Trophoblast cell (in vitro differentiated cells and primary cell): ENCODE results near the gene PIGP.

Experiments used
- DNase-seq, 2 donors: peaks; one replicate each; pipeline ENCODE4 v3.0.0-alpha.2; 2016
- H2AFZ ChIP-seq: 2 replicates; pipeline ENCODE4 v1.6.1; 2013; ENCODE audit warnings: low read length, moderate library complexity, mild to moderate bottlenecking; ENCODE audit not compliant: insufficient read depth, poor library complexity
- H2AK5ac ChIP-seq: 2 replicates; pipeline ENCODE4 v1.6.1; 2013; ENCODE audit warnings: mild to moderate bottlenecking, low read length
- H2BK120ac ChIP-seq: 2 replicates; pipeline ENCODE4 v1.6.1; 2013; ENCODE audit warnings: low read length, mild to moderate bottlenecking, moderate library complexity; ENCODE audit not compliant: insufficient read depth, poor library complexity
- H2BK12ac ChIP-seq: 2 replicates; pipeline ENCODE4 v1.6.1; 2013; ENCODE audit warnings: mild to moderate bottlenecking, low read length, moderate library complexity
- H2BK5ac ChIP-seq: 2 replicates; pipeline ENCODE4 v1.6.1; 2013; ENCODE audit warnings: low read length, low read depth, moderate library complexity, mild to moderate bottlenecking; ENCODE audit not compliant: poor library complexity
- H3K14ac ChIP-seq: 2 replicates; pipeline ENCODE4 v1.6.1; 2013; ENCODE audit warnings: mild to moderate bottlenecking, low read length
- H3K18ac ChIP-seq: 2 replicates; pipeline ENCODE4 v1.6.1; 2013; ENCODE audit warnings: mild to moderate bottlenecking, low read length
- H3K23ac ChIP-seq: 2 replicates; pipeline ENCODE4 v1.6.1; 2013; ENCODE audit warnings: low read length
- H3K27ac ChIP-seq: 2 replicates; pipeline ENCODE4 v1.5.1; 2013; ENCODE audit warnings: low read depth, mild to moderate bottlenecking, inconsistent platforms, low read length, moderate library complexity
- H3K27me3 ChIP-seq: 2 replicates; pipeline ENCODE4 v1.6.1; 2013; ENCODE audit warnings: inconsistent platforms, mild to moderate bottlenecking, low read length, moderate library complexity; ENCODE audit not compliant: insufficient read depth
- H3K36me3 ChIP-seq, 2 experiments: 1 replicate in 1 of 2; 2 replicates in 1 of 2; pipeline ENCODE4 v1.6.1; 2013; ENCODE audit warnings: low read length in 2 of 2, mild to moderate bottlenecking in 2 of 2, moderate library complexity in 1 of 2; ENCODE audit not compliant: insufficient read depth in 2 of 2, control insufficient read depth in 1 of 2
- H3K4ac ChIP-seq: 2 replicates; pipeline ENCODE4 v1.6.1; 2013; ENCODE audit warnings: low read depth, mild to moderate bottlenecking, low read length, moderate library complexity
- H3K4me1 ChIP-seq, 2 experiments: 1 replicate in 1 of 2; 2 replicates in 1 of 2; pipeline ENCODE4 v1.6.1; 2013; ENCODE audit warnings: low read length in 2 of 2, mild to moderate bottlenecking in 2 of 2, moderate library complexity in 1 of 2; ENCODE audit not compliant: insufficient read depth in 2 of 2, control insufficient read depth in 1 of 2
- H3K4me2 ChIP-seq: 2 replicates; pipeline ENCODE4 v1.6.1; 2013; ENCODE audit warnings: inconsistent platforms, mild to moderate bottlenecking, low read length, moderate library complexity
- H3K4me3 ChIP-seq: 2 replicates; pipeline ENCODE4 v1.5.1; 2013; ENCODE audit warnings: mild to moderate bottlenecking, low read depth, low read length, inconsistent platforms
- H3K79me1 ChIP-seq: one replicate; pipeline ENCODE4 v1.6.1; 2013; ENCODE audit warnings: low read length
- H3K79me2 ChIP-seq: 2 replicates; pipeline ENCODE4 v1.6.1; 2013; ENCODE audit warnings: low read length, mild to moderate bottlenecking; ENCODE audit not compliant: control insufficient read depth, insufficient read depth, poor library complexity
- H3K9ac ChIP-seq: 2 replicates; pipeline ENCODE4 v1.6.1; 2013; ENCODE audit warnings: mild to moderate bottlenecking, low read length
- H3K9me3 ChIP-seq: 2 replicates; pipeline ENCODE4 v1.6.1; 2013; ENCODE audit warnings: low read depth, mild to moderate bottlenecking, control low read depth, inconsistent platforms, low read length; ENCODE audit not compliant: insufficient read depth
- H4K12ac ChIP-seq: 2 replicates; pipeline ENCODE4 v1.6.1; 2013; ENCODE audit warnings: low read depth, mild to moderate bottlenecking, low read length, moderate library complexity
- H4K8ac ChIP-seq: 2 replicates; pipeline ENCODE4 v1.6.1; 2013; ENCODE audit warnings: low read depth, mild to moderate bottlenecking, low read length, moderate library complexity
- H4K91ac ChIP-seq: one replicate; pipeline ENCODE4 v1.6.1; 2013; ENCODE audit warnings: low read depth, mild to moderate bottlenecking, low read length, moderate library complexity
- WGBS: extraction: QIAGEN DNeasy Blood & Tissue Kit; methylation state at CpG from one replicate; pipeline ENCODE4 v1.1.7; 2013; ENCODE audit warnings: missing lambda C conversion rate; ENCODE audit not compliant: insufficient read length, insufficient coverage; ENCODE audit errors: extremely low coverage; 5-methylcytosine and 5-hydroxymethylcytosine counted together

The PIGP gene

GRCh38 chr21:37061926-37062592 lies 10.8 kb downstream of the PIGP start:
- no peak overlapping the region for H2AFZ ChIP-seq
- H3K4me1 ChIP-seq = no peaks in the 10 kb centered on the region
- no peaks in the 10 kb centered on the region for H3K27me3 ChIP-seq

GRCh38 chr21:37060296-37060695 lies 12.6 kb downstream of the PIGP start:
- Histone ChIP-seq H2AFZ (no peak overlapping the region), H3K27me3 (no peaks in the 10 kb centered on the region), H3K4me2 (no peak overlapping the region), H3K36me3 (no peaks in the 10 kb centered on the region), H3K9ac (no peak overlapping the region), H4K8ac (no peak overlapping the region), H4K91ac (no peak overlapping the region), H3K18ac (no peak overlapping the region), H3K4ac (no peak overlapping the region), H3K79me2 (no peaks in the 10 kb centered on the region), H3K4me3 (no peak overlapping the region), H3K4me1 (no peaks in the 10 kb centered on the region), H3K23ac (no peak overlapping the region), H3K79me1 (no peaks in the 10 kb centered on the region), H3K14ac (no peak overlapping the region), H2BK5ac (no peak overlapping the region), H4K12ac (no peak overlapping the region), H3K9me3 (peaks cover 7% of the 10 kb centered on the region), H3K27ac (no peak overlapping the region), H2BK120ac (no peak overlapping the region), H2AK5ac (no peak overlapping the region), H2BK12ac (no peak overlapping the region)
- WGBS = no CpG with 5 or more reads among the region's 1 CpG
- DNase-seq = peak; percentile 41 to 42

More at GRCh38 chr21:37061926-37062592, 10.8 kb downstream of the PIGP start:
- Histone ChIP-seq H3K79me1 (no peaks in the 10 kb centered on the region), H2BK12ac (no peak overlapping the region), H3K4me3 (no peak overlapping the region), H3K18ac (no peak overlapping the region), H4K91ac (no peak overlapping the region), H3K79me2 (no peaks in the 10 kb centered on the region), H3K9ac (no peak overlapping the region), H4K8ac (no peak overlapping the region), H2AK5ac (no peak overlapping the region), H4K12ac (no peak overlapping the region), H3K23ac (no peak overlapping the region), H3K27ac (no peak overlapping the region), H2BK120ac (no peak overlapping the region), H3K36me3 (no peaks in the 10 kb centered on the region), H2BK5ac (no peak overlapping the region), H3K9me3 (peaks cover 3% of the 10 kb centered on the region), H3K14ac (no peak overlapping the region), H3K4ac (no peak overlapping the region), H3K4me2 (no peak overlapping the region)
- peak; percentile 50 to 55 for DNase-seq
- WGBS = no CpG with 5 or more reads among the region's 7 CpGs

GRCh38 chr21:37059181-37059580 lies 13.7 kb downstream of the PIGP start:
- Histone ChIP-seq H4K91ac (no peak overlapping the region), H2AK5ac (no peak overlapping the region), H3K18ac (no peak overlapping the region), H3K4ac (no peak overlapping the region), H2BK12ac (no peak overlapping the region), H4K12ac (no peak overlapping the region), H3K4me1 (no peaks in the 10 kb centered on the region), H3K27ac (no peak overlapping the region), H3K27me3 (no peaks in the 10 kb centered on the region), H3K36me3 (no peaks in the 10 kb centered on the region), H2BK120ac (no peak overlapping the region), H2BK5ac (no peak overlapping the region), H3K79me1 (no peaks in the 10 kb centered on the region), H3K23ac (no peak overlapping the region), H3K9ac (no peak overlapping the region), H3K14ac (no peak overlapping the region), H3K9me3 (peaks cover 7% of the 10 kb centered on the region), H2AFZ (no peak overlapping the region), H3K79me2 (no peaks in the 10 kb centered on the region), H3K4me2 (no peak overlapping the region), H4K8ac (no peak overlapping the region), H3K4me3 (no peak overlapping the region)
- DNase-seq = no peak
- WGBS = no CpG with 5 or more reads among the region's 5 CpGs

- Histone ChIP-seq H4K8ac (no peak overlapping the region), H2AFZ (no peak overlapping the region), H4K12ac (no peak overlapping the region), H3K27me3 (no peaks in the 10 kb centered on the region), H3K9ac (no peak overlapping the region), H3K4ac (no peak overlapping the region), H3K23ac (no peak overlapping the region), H3K79me2 (no peaks in the 10 kb centered on the region), H2BK5ac (no peak overlapping the region), H4K91ac (no peak overlapping the region), H3K4me2 (no peak overlapping the region), H2BK120ac (no peak overlapping the region), H3K36me3 (no peaks in the 10 kb centered on the region), H2BK12ac (no peak overlapping the region), H3K14ac (no peak overlapping the region), H3K4me3 (no peak overlapping the region), H3K4me1 (no peaks in the 10 kb centered on the region), H3K79me1 (no peaks in the 10 kb centered on the region), H3K18ac (no peak overlapping the region), H2AK5ac (no peak overlapping the region), H3K9me3 (peaks cover 7% of the 10 kb centered on the region), H3K27ac (no peak overlapping the region)
- WGBS = no CpG with 5 or more reads among the region's 2 CpGs
- DNase-seq = no peak
Observed at GRCh38 chr21:37058261-37058660, 14.6 kb downstream of the PIGP start.
